SJCRH30 (cell line): ENCODE measurements around the gene TMEM97. TPM values are rescaled to one million over a fixed set of nuclear protein-coding genes. Genes with fewer than 3 reads are reported as not detected.
"Not testable (repeated sequence)": the region's sequence is repeated elsewhere in the genome, so short reads cannot be mapped to it uniquely, and the experiment has no call there.

Experiments
- DNase-seq, 2 experiments: peaks; one replicate each; pipeline ENCODE4 v3.0.0-alpha.2; 2015 to 2020
- H3K27ac ChIP-seq: fragments of 250-450 bp; sonication (Bioruptor Pico); 2 replicates; pipeline ENCODE4 v1.5.1; 2020; ENCODE audit warnings: mild to moderate bottlenecking, moderate library complexity
- H3K27me3 ChIP-seq: fragments of 250-450 bp; sonication (Bioruptor Pico); 2 replicates; pipeline ENCODE4 v1.5.1; 2020; ENCODE audit warnings: mild to moderate bottlenecking, moderate library complexity
- H3K36me3 ChIP-seq: fragments of 250-450 bp; sonication (Bioruptor Pico); 2 replicates; pipeline ENCODE4 v1.5.1; 2020; ENCODE audit warnings: mild to moderate bottlenecking, moderate library complexity
- H3K4me1 ChIP-seq: fragments of 250-450 bp; sonication (Bioruptor Pico); 2 replicates; pipeline ENCODE4 v1.5.1; 2020; ENCODE audit warnings: mild to moderate bottlenecking, moderate library complexity
- H3K4me3 ChIP-seq: fragments of 250-450 bp; sonication (Bioruptor Pico); 2 replicates; pipeline ENCODE4 v1.5.1; 2020; ENCODE audit warnings: mild to moderate bottlenecking, moderate library complexity
- H3K9me3 ChIP-seq: fragments of 250-450 bp; sonication (Bioruptor Pico); replicated peaks from 2 replicates; pipeline ENCODE4 v1.5.1; 2020; ENCODE audit warnings: mild to moderate bottlenecking, moderate library complexity
- total RNA-seq: library from RNA; depleted of rRNA; stranded (reverse); fragments of >200 nt; shearing (Covaris generic); gene quantifications from 2 replicates; pipeline ENCODE4 v1.2.3, GENCODE V29; 2014

TMEM97 gene
- total RNA-seq, 1 experiment from 2014 or later: 322 TPM

DNA sequence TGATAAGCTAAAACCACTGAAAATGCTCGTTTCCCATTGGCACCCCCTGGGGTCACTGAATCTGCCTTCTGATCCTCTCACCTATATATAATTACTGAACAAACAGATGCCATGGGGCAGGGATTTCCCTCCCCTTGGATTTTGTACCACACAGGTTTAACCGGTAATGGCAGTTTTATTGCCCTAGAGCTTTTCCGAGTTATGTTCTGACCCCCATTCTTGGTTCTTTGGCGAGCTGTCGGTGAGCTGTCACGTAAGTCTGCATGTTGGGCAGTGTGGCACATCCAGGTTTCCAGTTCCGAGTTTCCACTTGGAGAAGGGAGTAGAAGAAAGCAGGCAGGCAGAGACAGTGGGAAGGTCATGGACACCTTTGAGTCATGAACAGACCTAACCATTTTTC, 7.1 kb downstream of the TMEM97 start:
- peaks cover 5% of the 10 kb centered on the region for H3K4me1 ChIP-seq
- no peaks in the 10 kb centered on the region for H3K9me3 ChIP-seq
- H3K36me3 ChIP-seq: peaks cover 58% of the 10 kb centered on the region
- H3K27me3 ChIP-seq: no peaks in the 10 kb centered on the region
- H3K4me3 ChIP-seq: no peak overlapping the region
- DNase-seq: no peak
- H3K27ac ChIP-seq: no peak overlapping the region

- Histone ChIP-seq H3K27me3 (no peaks in the 10 kb centered on the region), H3K4me1 (no peaks in the 10 kb centered on the region; the same call in 1 of the 2 replicates), H3K36me3 (peaks cover 54% of the 10 kb centered on the region), H3K27ac (no peak overlapping the region), H3K4me3 (no peak overlapping the region), H3K9me3 (no peaks in the 10 kb centered on the region)
- DNase-seq: no peak
These were observed 8.1 kb downstream of the TMEM97 start for GRCh38 chr17:28327031-28327607.

DNA sequence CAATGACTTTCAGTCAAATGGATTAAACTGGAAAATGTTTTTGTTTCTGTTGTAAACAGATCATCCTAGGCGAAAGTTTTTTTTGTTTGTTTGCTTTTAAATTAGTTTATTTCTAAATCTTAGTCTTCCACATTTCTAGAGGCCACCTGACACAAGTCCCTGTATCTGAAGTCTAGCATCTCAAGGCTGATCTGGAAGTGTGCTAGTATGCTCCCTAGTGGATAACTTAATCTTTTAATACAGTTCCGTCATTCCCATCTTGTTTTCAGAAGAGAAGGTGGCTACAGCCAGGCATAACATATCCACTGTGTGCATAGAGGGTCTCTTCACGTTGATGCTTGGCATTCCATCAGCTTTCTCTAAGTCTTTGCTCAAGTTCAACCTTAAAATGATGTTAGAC, 8.7 kb downstream of the TMEM97 start:
- DNase-seq: no peak
- Histone ChIP-seq H3K27ac (no peak overlapping the region), H3K36me3 (peaks cover 54% of the 10 kb centered on the region), H3K4me3 (no peak overlapping the region), H3K9me3 (no peaks in the 10 kb centered on the region), H3K27me3 (no peaks in the 10 kb centered on the region), H3K4me1 (no peaks in the 10 kb centered on the region; the same call in 1 of the 2 replicates)

GRCh38 chr17:28328325-28328724, 9.3 kb downstream of the TMEM97 start:
- no peak for DNase-seq
- H3K36me3 ChIP-seq: peaks cover 54% of the 10 kb centered on the region

GRCh38 chr17:28330671-28331070, 11.7 kb downstream of the TMEM97 start:
- H3K4me1 ChIP-seq: peaks cover 3% of the 10 kb centered on the region
- H3K27ac ChIP-seq: no peak overlapping the region
- no peak for DNase-seq
- peaks cover 44% of the 10 kb centered on the region for H3K36me3 ChIP-seq
- no peak overlapping the region for H3K4me3 ChIP-seq
- H3K27me3 ChIP-seq: no peaks in the 10 kb centered on the region
- H3K9me3 ChIP-seq: no peaks in the 10 kb centered on the region

More at GRCh38 chr17:28328325-28328724, 9.3 kb downstream of the TMEM97 start:
- H3K4me1 ChIP-seq: no peaks in the 10 kb centered on the region; the same call in 1 of the 2 replicates
- no peaks in the 10 kb centered on the region for H3K9me3 ChIP-seq
- no peak overlapping the region for H3K27ac ChIP-seq
- no peaks in the 10 kb centered on the region for H3K27me3 ChIP-seq
- no peak overlapping the region for H3K4me3 ChIP-seq

GRCh38 chr17:28331891-28332420, 13.0 kb downstream of the TMEM97 start:
- no peak for DNase-seq
- no peaks in the 10 kb centered on the region for H3K27me3 ChIP-seq
- H3K9me3 ChIP-seq: no peaks in the 10 kb centered on the region
- H3K27ac ChIP-seq: no peak overlapping the region
- peaks cover 31% of the 10 kb centered on the region for H3K36me3 ChIP-seq
- H3K4me3 ChIP-seq: no peak overlapping the region
- H3K4me1 ChIP-seq: peaks cover 8% of the 10 kb centered on the region

GRCh38 chr17:28333083-28333746, 14.2 kb downstream of the TMEM97 start:
- DNase-seq: no peak

DNA sequence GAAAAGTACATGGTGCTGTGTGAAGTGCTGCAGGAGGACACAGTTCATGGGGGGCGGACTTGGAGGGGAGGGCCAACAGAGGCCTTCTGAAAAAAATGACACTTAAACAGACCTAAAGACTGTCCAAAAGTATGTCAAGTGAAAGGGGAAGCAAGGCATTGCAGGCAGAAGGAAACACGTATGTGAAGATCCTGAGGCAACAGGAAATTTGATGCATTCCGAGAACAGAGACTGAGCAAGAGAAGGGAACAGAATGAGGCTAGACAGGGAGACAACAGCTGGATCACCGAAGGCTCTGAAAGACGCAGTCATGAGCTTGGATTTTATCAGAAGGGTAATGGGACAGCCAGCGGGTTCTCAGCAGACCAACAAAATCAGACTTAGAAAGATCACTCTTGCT, 15.2 kb downstream of the TMEM97 start:
- no peak overlapping the region for H3K27ac ChIP-seq
- H3K27me3 ChIP-seq: no peaks in the 10 kb centered on the region
- peak in 1 of 2 experiments; percentile 41 for DNase-seq
- H3K36me3 ChIP-seq: peaks cover 9% of the 10 kb centered on the region
- no peaks in the 10 kb centered on the region for H3K9me3 ChIP-seq
- H3K4me1 ChIP-seq: peaks cover 8% of the 10 kb centered on the region; the same call in 1 of the 2 replicates
- H3K4me3 ChIP-seq: peak overlapping the region; percentile 77

More at GRCh38 chr17:28333083-28333746, 14.2 kb downstream of the TMEM97 start:
- Histone ChIP-seq H3K4me3 (no peak overlapping the region), H3K36me3 (peaks cover 18% of the 10 kb centered on the region), H3K4me1 (peaks cover 8% of the 10 kb centered on the region; the same call in 1 of the 2 replicates), H3K27ac (no peak overlapping the region), H3K9me3 (no peaks in the 10 kb centered on the region), H3K27me3 (no peaks in the 10 kb centered on the region)

DNA sequence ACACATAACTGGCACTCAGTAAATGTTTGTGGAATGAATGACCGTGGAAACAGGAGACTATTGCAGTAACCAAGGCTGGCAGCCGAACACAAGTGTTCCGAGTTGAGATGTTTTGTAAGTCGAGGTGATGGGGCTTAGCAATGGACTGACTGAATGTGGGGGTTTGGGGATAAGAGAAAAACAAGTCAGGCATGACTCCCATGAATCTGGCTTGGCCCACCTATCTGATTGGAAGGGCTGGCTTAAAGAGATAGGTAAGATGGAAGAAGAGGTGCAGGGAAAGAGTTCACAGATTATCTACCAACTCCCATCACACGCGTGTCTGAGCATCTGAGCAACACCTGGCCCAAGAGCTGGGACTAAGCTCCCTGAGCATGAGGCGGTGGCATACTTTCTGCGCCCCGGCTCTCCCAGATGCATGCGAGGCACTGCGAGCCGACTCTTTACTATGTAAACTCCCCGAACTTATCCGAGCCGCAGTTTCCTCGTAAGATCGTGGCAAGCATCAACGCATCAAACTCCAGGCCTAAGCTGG, 15.7 kb downstream of the TMEM97 start:
- no peak for DNase-seq
- Histone ChIP-seq H3K27ac (no peak overlapping the region; the same call in 1 of the 2 replicates), H3K4me3 (peak overlapping the region; percentile 77), H3K9me3 (no peaks in the 10 kb centered on the region), H3K4me1 (peaks cover 8% of the 10 kb centered on the region; the same call in 1 of the 2 replicates), H3K27me3 (no peaks in the 10 kb centered on the region), H3K36me3 (peaks cover 3% of the 10 kb centered on the region; the same call in 1 of the 2 replicates)

DNA sequence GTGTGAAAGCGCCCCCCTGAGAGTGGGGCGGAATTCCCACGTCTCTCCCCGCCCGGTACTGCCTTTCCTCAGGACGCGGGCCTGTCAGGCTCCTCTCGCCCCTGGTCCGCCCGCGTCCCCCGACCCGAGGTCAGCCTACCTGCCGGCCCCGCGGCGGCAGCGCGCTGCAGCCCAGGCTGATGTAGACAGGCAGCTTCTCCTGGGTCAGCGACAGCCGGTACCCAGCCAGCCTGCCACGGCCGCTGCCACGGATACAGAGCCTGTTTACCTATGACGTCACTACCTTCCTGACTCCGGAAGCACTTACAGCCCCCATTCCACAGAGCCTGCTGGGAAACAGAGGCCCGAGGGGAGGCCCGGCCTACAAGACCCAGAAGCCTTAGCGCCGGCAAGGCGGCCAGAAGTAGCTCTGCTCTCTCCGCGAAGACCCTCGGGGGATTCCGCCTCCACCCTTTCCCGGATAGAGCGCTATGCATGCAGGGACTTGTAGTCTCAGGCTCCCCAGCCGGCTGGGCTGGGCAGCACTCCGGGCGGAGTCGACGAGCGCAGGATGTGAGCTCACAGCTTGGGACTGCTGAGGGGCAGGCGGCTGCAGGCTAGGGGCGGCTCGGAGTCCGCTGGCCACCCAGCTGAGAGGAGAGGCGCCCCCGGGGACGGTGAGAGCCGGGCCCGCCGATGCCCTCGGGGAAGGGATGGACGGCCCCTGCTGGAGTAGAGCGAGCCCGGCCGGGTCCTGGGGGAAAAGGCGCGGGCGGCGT, 16.4 kb downstream of the TMEM97 start, which contains the start of the genes IFT20 and TNFAIP1:
Gene IFT20 (minus strand): TSS at position 272 of the 758 bp plus-strand sequence. CDS start 3,487 bp downstream, outside the sequence.
Gene TNFAIP1 (plus strand): TSS at position 561 of the 758 bp plus-strand sequence. CDS start 3,761 bp downstream, outside the sequence.
- peaks cover 8% of the 10 kb centered on the region; the same call in 1 of the 2 replicates for H3K4me1 ChIP-seq
- H3K27ac ChIP-seq: peak within 1 kb of the TSS; percentile 65
- peak; percentile 100 for DNase-seq
- peak within 1 kb of the TSS; percentile 77 for H3K4me3 ChIP-seq
- no peaks in the 10 kb centered on the region for H3K9me3 ChIP-seq
- H3K36me3 ChIP-seq: peaks cover 3% of the 10 kb centered on the region; the same call in 1 of the 2 replicates
- H3K27me3 ChIP-seq: no peaks in the 10 kb centered on the region

- Histone ChIP-seq H3K27me3 (no peaks in the 10 kb centered on the region), H3K9me3 (no peaks in the 10 kb centered on the region)
- DNase-seq: peak; percentile 86 to 88
These were observed 17.2 kb downstream of the TMEM97 start for GRCh38 chr17:28335959-28336871.

DNA sequence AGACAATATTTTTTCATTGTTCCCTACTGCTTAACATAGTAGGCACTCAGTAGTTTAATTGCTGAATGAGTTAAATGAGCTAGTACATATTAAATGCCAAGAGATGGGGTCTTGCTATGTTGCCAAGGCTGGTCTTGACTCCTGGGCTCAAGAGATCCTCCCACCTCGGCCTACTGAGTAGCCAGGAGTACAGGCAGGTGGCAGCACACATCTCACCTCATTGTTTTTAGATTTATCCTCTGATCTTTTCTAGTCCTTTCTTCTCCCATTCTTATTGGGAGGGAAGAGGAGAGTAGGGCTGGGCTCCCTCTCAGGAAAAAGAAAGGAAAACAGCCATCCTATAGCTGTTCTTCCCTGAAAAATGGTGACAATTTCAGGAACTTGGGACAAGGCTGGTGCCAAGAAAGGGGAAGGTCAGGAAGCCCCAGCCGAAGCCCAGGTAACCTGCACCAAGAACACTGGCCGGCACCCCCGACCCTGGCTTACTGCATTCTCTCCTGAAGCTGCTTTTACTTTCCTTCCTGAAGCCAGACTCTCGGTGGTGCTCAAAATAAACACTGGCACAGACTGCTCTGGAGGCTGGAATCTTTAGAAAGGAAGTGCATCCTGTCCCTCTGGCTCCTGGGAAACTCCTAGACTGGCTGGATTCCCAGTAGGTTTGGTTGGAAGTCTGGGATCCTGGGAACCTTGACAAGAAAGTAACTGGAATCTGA, 19.2 kb downstream of the TMEM97 start:
- Histone ChIP-seq H3K36me3 (peaks cover 23% of the 10 kb centered on the region), H3K9me3 (no peaks in the 10 kb centered on the region), H3K27ac (no peak overlapping the region), H3K4me3 (no peak overlapping the region), H3K27me3 (no peaks in the 10 kb centered on the region), H3K4me1 (peaks cover 8% of the 10 kb centered on the region; the same call in 1 of the 2 replicates)
- no peak for DNase-seq

More at GRCh38 chr17:28335959-28336871, 17.2 kb downstream of the TMEM97 start:
- peaks cover 8% of the 10 kb centered on the region for H3K36me3 ChIP-seq
- peak overlapping the region; percentile 77 for H3K4me3 ChIP-seq
- H3K4me1 ChIP-seq: peaks cover 8% of the 10 kb centered on the region; the same call in 1 of the 2 replicates
- peak overlapping the region; percentile 65 for H3K27ac ChIP-seq

- not testable (repeated sequence) for DNase-seq, H3K27ac ChIP-seq, H3K27me3 ChIP-seq, H3K4me3 ChIP-seq, H3K4me1 ChIP-seq, H3K9me3 ChIP-seq
- peaks cover 23% of the 10 kb centered on the region for H3K36me3 ChIP-seq
These were observed 19.8 kb downstream of the TMEM97 start for GRCh38 chr17:28338769-28339212.
